ENCODE data around the gene LIMCH1. TPM values are rescaled to one million over a fixed set of nuclear protein-coding genes. Genes with fewer than 3 reads are reported as not detected.

Gene LIMCH1
- polyA plus RNA-seq, 1 experiment = 1.1 TPM

GRCh38 chr4:41713768-41714167, 175.8 kb downstream of the LIMCH1 start:
- POLR2A ChIA-PET = no interaction called here
- CTCF ChIA-PET = no interaction called here
- DNase-seq (ENCODE audit: low read depth, low spot score) = no peak

GRCh38 chr4:41714364-41715000, 176.5 kb downstream of the LIMCH1 start:
- Histone ChIP-seq H3K27me3 (ENCODE audit: control insufficient read depth, insufficient read depth, low read length) (no peaks in the 10 kb centered on the region), H3K9me3 (ENCODE audit: control insufficient read depth, insufficient read depth, low read length) (no peaks in the 10 kb centered on the region), H3K27ac (ENCODE audit: low read depth, low read length) (no peak overlapping the region), H3K4me3 (ENCODE audit: low read depth, low read length) (no peak overlapping the region)
- CTCF ChIA-PET = no interaction called here
- no peak for DNase-seq (ENCODE audit: low read depth, low spot score)
- TF ChIP-seq CTCF (IDR thresholded peaks at IDR 0.05; ENCODE audit: low read depth, low read length) = no peak
- POLR2A ChIA-PET = no interaction called here

More at GRCh38 chr4:41713768-41714167, 175.8 kb downstream of the LIMCH1 start:
- TF ChIP-seq CTCF (IDR thresholded peaks at IDR 0.05; ENCODE audit: low read depth, low read length) = no peak
- no peaks in the 10 kb centered on the region for H3K9me3 ChIP-seq (ENCODE audit: control insufficient read depth, insufficient read depth, low read length)
- H3K27me3 ChIP-seq (ENCODE audit: control insufficient read depth, insufficient read depth, low read length) = no peaks in the 10 kb centered on the region
- H3K27ac ChIP-seq (ENCODE audit: low read depth, low read length) = no peak overlapping the region
- no peak overlapping the region for H3K4me3 ChIP-seq (ENCODE audit: low read depth, low read length)

- H3K27ac ChIP-seq (ENCODE audit: low read depth, low read length) = no peak overlapping the region
These were observed 177.2 kb downstream of the LIMCH1 start for GRCh38 chr4:41715155-41715554.

GRCh38 chr4:41718907-41719306, 180.9 kb downstream of the LIMCH1 start:
- Histone ChIP-seq H3K4me3 (ENCODE audit: low read depth, low read length) (no peak overlapping the region), H3K27ac (ENCODE audit: low read depth, low read length) (no peak overlapping the region), H3K9me3 (ENCODE audit: control insufficient read depth, insufficient read depth, low read length) (no peaks in the 10 kb centered on the region), H3K27me3 (ENCODE audit: control insufficient read depth, insufficient read depth, low read length) (no peaks in the 10 kb centered on the region)
- CTCF ChIA-PET = interaction anchor here (0.6 to 1.3 kb wide), 2 partner anchors 121 to 142 kb away, joined by 3 read pairs; no protein-coding TSS in a partner anchor
- TF ChIP-seq CTCF (IDR thresholded peaks at IDR 0.05; ENCODE audit: low read depth, low read length) = no peak
- no peak for DNase-seq (ENCODE audit: low read depth, low spot score)
- POLR2A ChIA-PET = no interaction called here

More at GRCh38 chr4:41715155-41715554, 177.2 kb downstream of the LIMCH1 start:
- Histone ChIP-seq H3K9me3 (ENCODE audit: control insufficient read depth, insufficient read depth, low read length) (no peaks in the 10 kb centered on the region), H3K4me3 (ENCODE audit: low read depth, low read length) (no peak overlapping the region), H3K27me3 (ENCODE audit: control insufficient read depth, insufficient read depth, low read length) (no peaks in the 10 kb centered on the region)
- no peak for TF ChIP-seq CTCF (IDR thresholded peaks at IDR 0.05; ENCODE audit: low read depth, low read length)
- ChIA-PET POLR2A (no interaction called here), CTCF (no interaction called here)
- DNase-seq (ENCODE audit: low read depth, low spot score) = no peak

GRCh38 chr4:41719417-41719816, 181.5 kb downstream of the LIMCH1 start:
- Histone ChIP-seq H3K4me3 (ENCODE audit: low read depth, low read length) (no peak overlapping the region), H3K27me3 (ENCODE audit: control insufficient read depth, insufficient read depth, low read length) (no peaks in the 10 kb centered on the region), H3K27ac (ENCODE audit: low read depth, low read length) (peak overlapping the region; percentile 58), H3K9me3 (ENCODE audit: control insufficient read depth, insufficient read depth, low read length) (no peaks in the 10 kb centered on the region)
- ChIA-PET CTCF (no interaction called here), POLR2A (no interaction called here)
- DNase-seq (ENCODE audit: low read depth, low spot score) = no peak
- TF ChIP-seq CTCF (IDR thresholded peaks at IDR 0.05; ENCODE audit: low read depth, low read length) = no peak
